GM18873 (cell line): ENCODE results near the gene MRPL45.
"Not testable (repeated sequence)": the region's sequence is repeated elsewhere in the genome, so short reads cannot be mapped to it uniquely, and the experiment has no call there.

Experiments
- ATAC-seq: cut with Tn5 transposase; IDR thresholded peaks from one replicate; pipeline ENCODE4 v1.9.1; 2021; ENCODE audit warnings: mild to moderate bottlenecking, moderate library complexity, moderate number of reproducible peaks; ENCODE audit not compliant: unreplicated experiment, low FRiP score

The MRPL45 gene

GRCh38 chr17:38296834-38297517, at the start of gene MRPL45:
Gene MRPL45, plus strand, starts transcription at chr17:38297168. Its CDS starts 16 bp downstream, at chr17:38297184.
- ATAC-seq: peak; percentile 84

GRCh38 chr17:38253191-38253590, 43.8 kb upstream of the MRPL45 start:
- ATAC-seq: not testable (repeated sequence)

- ATAC-seq: not testable (repeated sequence)
These were observed 42.6 kb upstream of the MRPL45 start for GRCh38 chr17:38254357-38254756.

GRCh38 chr17:38257013-38257621, 39.9 kb upstream of the MRPL45 start:
- not testable (repeated sequence) for ATAC-seq

GRCh38 chr17:38265974-38266506, 30.9 kb upstream of the MRPL45 start:
- ATAC-seq: not testable (repeated sequence)

- not testable (repeated sequence) for ATAC-seq
These were observed 30.4 kb upstream of the MRPL45 start for GRCh38 chr17:38266571-38266970.

GRCh38 chr17:38268138-38268537, 28.8 kb upstream of the MRPL45 start:
- ATAC-seq: not testable (repeated sequence)

- ATAC-seq: not testable (repeated sequence)
These were observed 27.9 kb upstream of the MRPL45 start for GRCh38 chr17:38269045-38269444.

GRCh38 chr17:38269552-38269951, 27.4 kb upstream of the MRPL45 start:
- not testable (repeated sequence) for ATAC-seq

- not testable (repeated sequence) for ATAC-seq
These were observed 11.0 kb upstream of the MRPL45 start for GRCh38 chr17:38285994-38286393.

- not testable (repeated sequence) for ATAC-seq
These were observed 10.4 kb upstream of the MRPL45 start for GRCh38 chr17:38286501-38287091.

GRCh38 chr17:38288217-38288827, 8.6 kb upstream of the MRPL45 start:
- not testable (repeated sequence) for ATAC-seq

- ATAC-seq: not testable (repeated sequence)
These were observed 7.2 kb upstream of the MRPL45 start for GRCh38 chr17:38289760-38290159.

GRCh38 chr17:38295602-38296365, 1.2 kb upstream of the MRPL45 start:
- not testable (repeated sequence) for ATAC-seq

- no peak for ATAC-seq
These were observed 18.5 kb downstream of the MRPL45 start for GRCh38 chr17:38315497-38315896.

GRCh38 chr17:38317081-38317480, 20.1 kb downstream of the MRPL45 start:
- ATAC-seq: no peak

GRCh38 chr17:38320482-38320881, 23.5 kb downstream of the MRPL45 start:
- ATAC-seq: no peak

- ATAC-seq: no peak
These were observed 25.3 kb downstream of the MRPL45 start for GRCh38 chr17:38322156-38322779.

- ATAC-seq: no peak
These were observed 25.9 kb downstream of the MRPL45 start for GRCh38 chr17:38322897-38323296.
